ENCODE measurements around the gene NTSR2. TPM values are rescaled to one million over a fixed set of nuclear protein-coding genes. Genes with fewer than 3 reads are reported as not detected.

Gene NTSR2, protein sequence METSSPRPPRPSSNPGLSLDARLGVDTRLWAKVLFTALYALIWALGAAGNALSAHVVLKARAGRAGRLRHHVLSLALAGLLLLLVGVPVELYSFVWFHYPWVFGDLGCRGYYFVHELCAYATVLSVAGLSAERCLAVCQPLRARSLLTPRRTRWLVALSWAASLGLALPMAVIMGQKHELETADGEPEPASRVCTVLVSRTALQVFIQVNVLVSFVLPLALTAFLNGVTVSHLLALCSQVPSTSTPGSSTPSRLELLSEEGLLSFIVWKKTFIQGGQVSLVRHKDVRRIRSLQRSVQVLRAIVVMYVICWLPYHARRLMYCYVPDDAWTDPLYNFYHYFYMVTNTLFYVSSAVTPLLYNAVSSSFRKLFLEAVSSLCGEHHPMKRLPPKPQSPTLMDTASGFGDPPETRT
- 0.10 to 0.17 TPM in 2 of 5 replicates, not detected in the others for total RNA-seq (2022; extraction: Qiagen RNA extraction)

GRCh38 chr2:11669454-11670291 is at the start of gene NTSR2:
Gene NTSR2, minus strand, starts transcription at chr2:11670195. Its CDS starts 66 bp downstream, at chr2:11670129.

Other genes with a start within 250 kb of the NTSR2 start
- gene E2F6, start 204.0 kb downstream of the NTSR2 start, total RNA-seq (2022; extraction: Qiagen RNA extraction), result 21.3 to 25.5 TPM (median 24.7 TPM) in 5 replicates
- gene GREB1, start 136.2 kb downstream of the NTSR2 start, total RNA-seq (2022; extraction: Qiagen RNA extraction), result 2.6 to 4.0 TPM (median 3.2 TPM) in 5 replicates
- 8.1 to 10.8 TPM (median 9.5 TPM) in 5 replicates for gene LPIN1, start 76.4 kb upstream of the NTSR2 start, total RNA-seq (2022; extraction: Qiagen RNA extraction)